Measurements from ENCODE around the gene SOD1. TPM values are rescaled to one million over a fixed set of nuclear protein-coding genes. Genes with fewer than 3 reads are reported as not detected.

Gene SOD1
- total and polyA plus RNA-seq, 2 of the 8 experiments (the other 6 are each of a cell fraction or from before 2014, with no cell fraction given) = 192 to 226 TPM

GRCh38 chr21:31659536-31660258 lies at the start of gene SOD1 (continued):
- TF ChIP-seq RBBP5 (IDR thresholded peaks at IDR 0.05; ENCODE audit: borderline replicate concordance, low read depth, low read length) (peak; percentile 46; the same call in 1 of the 2 replicates), E2F6 (IDR thresholded peaks at IDR 0.05) (peak; percentile 65), SP1 (IDR thresholded peaks at IDR 0.05; ENCODE audit: low read depth, low read length) (peak; percentile 70), SRF (IDR thresholded peaks at IDR 0.05; ENCODE audit: low read depth, low read length) (no peak), NRF1 (IDR thresholded peaks at IDR 0.05; ENCODE audit: low read depth, low read length) (no peak), TEAD4 (IDR thresholded peaks at IDR 0.05; ENCODE audit: low read depth, low read length) (no peak), POLR2AphosphoS5 (IDR thresholded peaks at IDR 0.05; ENCODE audit: low read depth, low read length) (peak; percentile 99), CEBPB (IDR thresholded peaks at IDR 0.05; ENCODE audit: low read depth, low read length) (no peak), EGR1 (IDR thresholded peaks at IDR 0.05; ENCODE audit: borderline replicate concordance, low read depth, low read length) (no peak; the same call in 1 of the 2 replicates), MAFK (IDR thresholded peaks at IDR 0.05; ENCODE audit: low read depth, low read length) (no peak), SP4 (IDR thresholded peaks at IDR 0.05; ENCODE audit: low read length) (no peak; the same call in 1 of the 2 replicates), ATF3 (IDR thresholded peaks at IDR 0.05; ENCODE audit: insufficient read depth, low read depth, low read length) (no peak), CHD1 (IDR thresholded peaks at IDR 0.05; ENCODE audit: low read depth, low read length) (no peak), RXRA (IDR thresholded peaks at IDR 0.05; ENCODE audit: insufficient read depth, low read depth, low read length) (no peak), FOSL1 (IDR thresholded peaks at IDR 0.05; ENCODE audit: insufficient read depth, low read depth, low read length) (no peak)
